Left colon (tissue), 2 donors: ENCODE results near the gene SPG7. TPM values are rescaled to one million over a fixed set of nuclear protein-coding genes. Genes with fewer than 3 reads are reported as not detected.
"Not testable (repeated sequence)": the region's sequence is repeated elsewhere in the genome, so short reads cannot be mapped to it uniquely, and the experiment has no call there.

ENCODE experiments used
- ATAC-seq: fragments of 200-7000 bp; cut with Tn5 transposase; one replicate; pipeline ENCODE4 v1.9.1; 2020; ENCODE audit warnings: mild to moderate bottlenecking, moderate library complexity
- DNase-seq, 2 donors: peaks; one replicate each; pipeline ENCODE4 v3.0.0-alpha.2; 2020
- intact Hi-C, 2 donors: fragments of 100-400 bp; cut with DNase I in 1 of 2; cut with micrococcal nuclease in 1 of 2; formaldehyde crosslinking; loops; one replicate each; pipeline versions ENCODE4 v1.11.2 to v1.14.0; 2022; cut with DNase I, micrococcal nuclease
- total RNA-seq, 2 donors: library from RNA; stranded (reverse); fragmentation: NEBNext Ultra II Directional; extraction: Animal tissue kit (Norgen Biotek cat#: 25700); gene quantifications; one replicate each; pipeline ENCODE4 v1.2.1, GENCODE V29; 2021
- donor health status: DM: no; HTN: no; CAD: no.
- donor health status: DM: yes; HTN: yes; CAD: no.

SPG7 gene
- total RNA-seq, 2 donors from 2014 or later: 106 to 146 TPM

DNA sequence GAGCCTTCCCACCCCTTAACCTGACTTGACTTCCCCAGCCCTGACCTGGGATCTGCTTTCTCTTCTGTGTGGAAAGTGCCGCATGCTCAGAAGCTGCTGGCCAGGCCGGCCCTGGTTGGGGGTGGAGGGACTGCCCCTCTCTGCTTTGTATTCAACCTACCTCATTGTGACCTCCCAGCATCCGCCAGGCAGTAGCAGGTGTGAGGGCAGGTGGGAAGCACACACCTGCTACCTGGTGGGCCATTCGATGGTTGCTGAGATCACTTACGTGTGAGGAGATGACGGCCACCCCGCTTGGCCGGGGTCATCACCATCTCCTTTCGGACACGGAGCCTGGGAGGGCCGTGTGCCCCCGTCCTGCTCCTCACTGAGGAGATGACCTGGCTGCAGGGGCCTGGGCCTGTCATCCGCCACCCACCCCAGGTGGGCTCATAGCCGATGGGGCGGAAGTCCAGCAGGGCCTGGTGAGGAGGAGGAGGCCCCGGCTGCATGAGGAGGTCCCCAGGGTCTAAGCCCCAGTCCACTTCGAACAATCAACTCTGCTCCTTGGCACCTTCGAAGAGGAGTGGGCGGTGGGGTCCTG, 74.5 kb downstream of the SPG7 start:
- intact Hi-C loops: no loop called here
- DNase-seq (no peak), ATAC-seq (peak; percentile 3)

- no peak for ATAC-seq
- DNase-seq: no peak
- intact Hi-C loops: no loop called here
These were observed 75.1 kb downstream of the SPG7 start for GRCh38 chr16:89583197-89583894.

GRCh38 chr16:89583895-89584644, 75.9 kb downstream of the SPG7 start:
- intact Hi-C loops: no loop called here
- DNase-seq (no peak), ATAC-seq (no peak)

DNA sequence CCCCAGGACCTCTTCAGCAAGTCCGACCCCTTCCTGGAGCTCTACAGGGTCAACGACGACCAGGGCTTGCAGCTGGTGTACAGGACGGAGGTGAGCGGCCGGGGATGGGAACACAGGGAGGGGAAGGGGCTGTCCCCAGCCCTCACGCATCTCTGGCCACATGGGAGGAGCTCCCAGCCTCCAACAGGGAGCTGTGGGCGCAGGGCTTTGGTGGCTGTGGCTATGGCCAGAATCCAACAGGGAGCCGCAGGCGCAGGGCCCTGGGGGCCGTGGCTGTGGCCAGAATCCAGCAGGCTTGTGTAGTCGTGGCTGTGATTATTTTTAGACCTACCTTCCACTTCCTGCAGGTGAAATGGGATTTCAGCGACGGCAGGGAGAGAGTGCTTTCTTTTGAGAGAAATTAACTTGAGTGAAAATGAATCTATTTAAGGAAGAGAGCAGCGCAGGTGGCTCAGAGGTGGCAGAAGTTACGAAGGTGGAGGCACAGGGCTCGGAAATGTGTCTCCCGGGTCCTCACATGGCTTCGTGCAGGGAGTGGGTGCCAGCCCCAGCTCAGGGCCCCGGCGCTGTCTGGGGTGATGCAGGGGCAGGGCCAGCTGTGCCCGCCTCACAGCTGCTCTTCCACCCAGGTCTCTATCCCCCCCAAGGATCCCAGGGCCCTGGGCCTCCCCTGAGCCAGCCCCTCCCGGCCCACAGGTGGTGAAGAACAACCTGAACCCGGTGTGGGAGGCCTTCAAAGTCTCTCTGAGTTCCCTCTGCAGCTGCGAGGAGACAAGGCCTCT, 76.8 kb downstream of the SPG7 start:
- ATAC-seq: no peak
- intact Hi-C loops: no loop called here
- DNase-seq: no peak

DNA sequence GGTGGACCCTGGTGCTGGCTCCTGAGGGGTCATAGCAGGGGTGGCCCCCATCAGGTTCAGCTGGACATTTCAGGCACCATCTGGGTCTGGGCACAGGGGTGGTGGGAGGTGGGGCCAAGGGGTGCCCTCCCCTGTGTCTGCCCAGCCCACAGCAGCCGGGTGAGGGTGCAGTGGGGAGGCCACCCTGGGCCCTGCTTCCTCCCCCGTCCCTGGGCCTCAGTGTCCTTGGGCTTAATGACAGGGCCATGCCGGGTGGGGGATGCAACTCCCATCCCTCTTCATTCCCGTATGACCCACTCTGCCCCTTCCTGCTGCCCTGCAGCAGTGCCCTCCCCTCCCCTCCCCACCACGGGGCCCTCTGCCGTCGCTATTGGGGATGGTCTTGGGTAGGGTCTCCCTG, 78.0 kb downstream of the SPG7 start:
- intact Hi-C loops: no loop called here
- ATAC-seq (no peak), DNase-seq (no peak)

GRCh38 chr16:89586853-89587252, 78.7 kb downstream of the SPG7 start:
- ATAC-seq (peak; percentile 58), DNase-seq (peak in 1 of 2 donors; percentile 59)
- intact Hi-C loops: no loop called here

GRCh38 chr16:89587676-89588075, 79.5 kb downstream of the SPG7 start:
- intact Hi-C loops, ATAC-seq, DNase-seq: not testable (repeated sequence)

GRCh38 chr16:89588413-89589109, 80.4 kb downstream of the SPG7 start:
- intact Hi-C loops: no loop called here
- DNase-seq (no peak), ATAC-seq (no peak)

GRCh38 chr16:89589241-89589926, 81.2 kb downstream of the SPG7 start:
- intact Hi-C loops: no loop called here
- ATAC-seq (no peak), DNase-seq (no peak)

GRCh38 chr16:89593841-89594240, 85.6 kb downstream of the SPG7 start:
- ATAC-seq (no peak), DNase-seq (no peak)
- intact Hi-C loops: no loop called here

GRCh38 chr16:89595330-89596060, 87.3 kb downstream of the SPG7 start:
- DNase-seq: no peak
- intact Hi-C loops: no loop called here
- ATAC-seq: no peak

- ATAC-seq (no peak), DNase-seq (no peak)
- intact Hi-C loops: no loop called here
These were observed 88.0 kb downstream of the SPG7 start for GRCh38 chr16:89596061-89596689.

DNA sequence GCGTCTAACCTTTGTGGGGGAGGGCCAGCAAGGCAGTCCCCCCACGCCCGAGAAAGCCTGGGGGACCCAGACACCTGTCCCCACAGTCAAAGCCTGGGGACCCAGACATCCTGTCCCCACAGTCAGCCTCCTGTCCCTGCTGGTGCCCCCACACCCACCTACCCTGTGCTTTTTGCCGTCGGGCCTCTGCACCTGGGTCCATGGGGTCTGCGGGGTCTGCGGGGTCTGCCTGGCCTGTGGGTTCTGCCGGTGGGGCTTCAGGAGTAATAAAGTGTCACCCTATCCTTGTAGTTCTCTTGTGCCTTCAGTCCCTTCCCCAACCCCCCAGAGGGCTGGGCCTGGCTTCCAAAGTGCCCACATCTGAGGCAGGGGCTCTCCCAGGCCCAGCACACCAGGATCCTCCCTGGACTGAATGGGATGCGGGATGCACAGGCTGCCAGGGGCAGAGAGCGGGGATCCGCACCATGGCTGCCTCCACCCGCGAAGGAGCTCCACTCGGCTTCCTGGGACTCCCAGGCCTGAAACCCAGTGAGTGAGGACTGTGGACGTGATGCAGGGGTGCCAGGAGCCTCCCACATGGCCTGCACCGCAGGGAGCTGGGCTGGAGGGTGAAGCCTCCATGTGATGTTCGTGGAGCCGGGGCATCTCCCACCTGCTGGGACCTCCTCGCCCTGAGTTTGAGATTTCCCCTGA, 88.9 kb downstream of the SPG7 start:
- intact Hi-C loops: no loop called here
- DNase-seq (no peak), ATAC-seq (no peak)

GRCh38 chr16:89598199-89598598, 90.0 kb downstream of the SPG7 start:
- ATAC-seq (no peak), DNase-seq (no peak)
- intact Hi-C loops: no loop called here

- peak; percentile 86 for ATAC-seq
- intact Hi-C loops: no loop called here
- DNase-seq: peak in 1 of 2 donors; percentile 66
These were observed 91.3 kb downstream of the SPG7 start for GRCh38 chr16:89599451-89599858.

DNA sequence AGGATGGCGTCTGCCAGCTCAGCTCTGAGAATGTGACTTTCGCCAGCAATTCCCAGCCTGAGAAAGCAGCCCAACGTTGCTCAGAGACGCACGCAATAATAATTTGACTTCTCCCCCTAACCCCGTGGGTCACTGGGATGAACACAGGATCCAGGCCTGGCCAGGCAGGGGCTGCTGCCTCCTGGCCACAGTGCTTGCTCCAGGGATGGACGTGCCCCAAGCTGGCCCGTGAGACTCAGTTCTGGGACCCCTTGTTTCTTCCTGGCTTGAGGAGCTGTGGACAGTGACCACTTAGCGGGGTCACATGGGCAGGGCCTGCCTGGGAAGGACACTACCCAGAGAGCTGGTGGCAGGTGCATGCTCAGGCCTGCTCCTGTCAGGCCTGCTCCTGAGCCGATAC, 91.7 kb downstream of the SPG7 start:
- DNase-seq (no peak), ATAC-seq (no peak)
- intact Hi-C loops: no loop called here

DNA sequence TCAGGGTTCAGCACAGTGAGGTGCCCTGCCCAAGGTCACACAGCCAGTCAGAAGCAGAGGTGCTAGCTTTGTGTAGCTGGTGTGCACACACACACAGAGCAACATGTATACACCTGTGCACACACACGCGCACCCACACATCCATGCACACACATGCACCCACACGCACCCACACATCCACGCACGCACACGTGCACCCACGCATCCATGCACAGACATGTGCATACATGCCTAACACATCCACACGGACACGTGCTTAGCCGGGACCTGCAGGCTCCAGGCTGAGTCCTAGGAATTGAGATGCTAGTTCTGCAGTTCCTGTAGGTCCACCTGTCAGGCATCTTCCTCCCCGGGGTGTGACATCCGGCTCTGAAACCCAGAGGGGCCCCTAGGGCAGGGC, 92.2 kb downstream of the SPG7 start:
- ATAC-seq: peak; percentile 11
- intact Hi-C loops: no loop called here

More for the DNA sequence above, 92.2 kb downstream of the SPG7 start:
- DNase-seq: no peak
